ENCODE data around the gene DSCAM. TPM values are rescaled to one million over a fixed set of nuclear protein-coding genes. Genes with fewer than 3 reads are reported as not detected.

The DSCAM gene
- total and polyA plus RNA-seq, 2 experiments from 2014 or later = 0.07 TPM; not detected in 1

GRCh38 chr21:40331172-40331571, 515.8 kb downstream of the DSCAM start:
- Histone ChIP-seq H4K20me1 (replicated peaks; ENCODE audit: insufficient read depth) (no peaks in the 10 kb centered on the region), H3K79me2 (replicated peaks; ENCODE audit: insufficient read depth) (no peaks in the 10 kb centered on the region), H3K4me3 (no peak overlapping the region), H3K27ac (ENCODE audit: low read depth) (no peak overlapping the region), H3F3A (replicated peaks; ENCODE audit: low read depth) (no peaks in the 10 kb centered on the region), H3K27me3 (ENCODE audit: insufficient read depth) (no peaks in the 10 kb centered on the region), H3K36me3 (ENCODE audit: insufficient read depth) (no peaks in the 10 kb centered on the region; the same call in 1 of the 2 replicates), H3K4me2 (no peak overlapping the region), H3K4me1 (ENCODE audit: insufficient read depth) (no peaks in the 10 kb centered on the region), H3K9me2 (ENCODE audit: insufficient read depth) (no peaks in the 10 kb centered on the region; the same call in 1 of the 2 replicates), H2AFZ (no peak overlapping the region)
- TF ChIP-seq EZH2 (IDR thresholded peaks at IDR 0.05; ENCODE audit: low read depth, unreplicated experiment) = no peak
- TF ChIP-seq JUNB (IDR thresholded peaks at IDR 0.05; ENCODE audit: unreplicated experiment) = no peak
- no peak for TF ChIP-seq CTCF (conservative IDR thresholded peaks at IDR 0.05; ENCODE audit: low read depth in 2 of 2)
- no peak for TF ChIP-seq EZH2phosphoT487 (IDR thresholded peaks at IDR 0.05; ENCODE audit: unreplicated experiment)
- no peak for TF ChIP-seq ETS1 (IDR thresholded peaks at IDR 0.05)
- TF ChIP-seq ZNF462 (CRISPR knock-in tag; IDR thresholded peaks at IDR 0.05) = no peak
- no peak for TF ChIP-seq CREB1 (CRISPR knock-in tag; IDR thresholded peaks at IDR 0.05; ENCODE audit: low read depth)
- TF ChIP-seq ZNF114 (CRISPR knock-in tag; IDR thresholded peaks at IDR 0.05) = no peak
- no peak for TF ChIP-seq ZNF331 (CRISPR knock-in tag; IDR thresholded peaks at IDR 0.05; ENCODE audit: low read depth)
- no peak for TF ChIP-seq REST (IDR thresholded peaks at IDR 0.05; ENCODE audit: unreplicated experiment)
- TF ChIP-seq NANOG (IDR thresholded peaks at IDR 0.05; ENCODE audit: borderline replicate concordance) = no peak
- no peak for TF ChIP-seq STAT1 (IDR thresholded peaks at IDR 0.05; ENCODE audit: unreplicated experiment)
- no peak for TF ChIP-seq POLR2AphosphoS5 (IDR thresholded peaks at IDR 0.05; ENCODE audit: low read depth)
- Mint-ChIP-seq H3K4me1 (peaks cover 7% of the 10 kb centered on the region; the same call in 1 of the 3 replicates), H3K4me3 (no peak overlapping the region), H3K36me3 (ENCODE audit: low read depth) (no peaks in the 10 kb centered on the region; the same call in 2 of the 3 replicates), H3K27ac (no peak overlapping the region), H3K9me3 (peaks cover 59% of the 10 kb centered on the region), H3K27me3 (ENCODE audit: insufficient read depth, low read depth, poor library complexity) (peaks cover 11% of the 10 kb centered on the region)
- no peak for DNase-seq (ENCODE audit: low spot score)
- no peak for ATAC-seq

All from GM23338 (cell line).